Measurements from ENCODE around the gene CD2AP.

DNA sequence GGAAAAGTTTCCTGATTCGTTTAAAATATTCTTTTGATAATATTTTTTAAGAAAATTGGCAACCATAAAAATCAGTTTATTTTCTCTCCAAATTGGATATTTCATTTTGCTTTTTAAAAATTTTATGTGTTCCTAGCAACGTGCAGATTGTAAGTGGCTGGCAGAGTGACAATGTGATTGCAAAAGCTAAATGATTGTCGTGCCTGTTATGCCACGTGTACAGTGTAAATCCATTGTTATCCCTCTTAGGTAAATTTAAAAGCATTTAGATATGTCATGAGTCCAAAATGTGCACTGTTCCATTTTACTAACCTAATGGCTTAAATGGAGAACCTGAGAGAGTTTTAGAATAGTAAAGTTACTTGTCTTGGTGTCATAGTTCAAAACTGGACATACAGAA is 126.4 kb downstream of the CD2AP start:
- TF ChIP-seq ZNF274 (IDR thresholded peaks at IDR 0.05; ENCODE audit: borderline replicate concordance, extremely low read depth, low read length) (no peak), POLR2A (IDR thresholded peaks at IDR 0.05; ENCODE audit: control extremely low read depth in 1 of 2, low read depth in 2 of 2, low read length in 2 of 2) (no peak), SUZ12 (IDR thresholded peaks at IDR 0.05; ENCODE audit: low read length) (no peak), SP2 (IDR thresholded peaks at IDR 0.05; ENCODE audit: low read length) (no peak), YY1 (IDR thresholded peaks at IDR 0.05; ENCODE audit: low read depth, low read length) (no peak), TEAD4 (IDR thresholded peaks at IDR 0.05; ENCODE audit: low read depth, low read length) (no peak)
- TF ChIP-seq, protein P1, sequence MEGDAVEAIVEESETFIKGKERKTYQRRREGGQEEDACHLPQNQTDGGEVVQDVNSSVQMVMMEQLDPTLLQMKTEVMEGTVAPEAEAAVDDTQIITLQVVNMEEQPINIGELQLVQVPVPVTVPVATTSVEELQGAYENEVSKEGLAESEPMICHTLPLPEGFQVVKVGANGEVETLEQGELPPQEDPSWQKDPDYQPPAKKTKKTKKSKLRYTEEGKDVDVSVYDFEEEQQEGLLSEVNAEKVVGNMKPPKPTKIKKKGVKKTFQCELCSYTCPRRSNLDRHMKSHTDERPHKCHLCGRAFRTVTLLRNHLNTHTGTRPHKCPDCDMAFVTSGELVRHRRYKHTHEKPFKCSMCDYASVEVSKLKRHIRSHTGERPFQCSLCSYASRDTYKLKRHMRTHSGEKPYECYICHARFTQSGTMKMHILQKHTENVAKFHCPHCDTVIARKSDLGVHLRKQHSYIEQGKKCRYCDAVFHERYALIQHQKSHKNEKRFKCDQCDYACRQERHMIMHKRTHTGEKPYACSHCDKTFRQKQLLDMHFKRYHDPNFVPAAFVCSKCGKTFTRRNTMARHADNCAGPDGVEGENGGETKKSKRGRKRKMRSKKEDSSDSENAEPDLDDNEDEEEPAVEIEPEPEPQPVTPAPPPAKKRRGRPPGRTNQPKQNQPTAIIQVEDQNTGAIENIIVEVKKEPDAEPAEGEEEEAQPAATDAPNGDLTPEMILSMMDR (IDR thresholded peaks at IDR 0.05; ENCODE audit: control extremely low read depth in 1 of 3, insufficient read depth in 1 of 3, low read depth in 1 of 3, low read length in 3 of 3), result no peak
